Mesothelial cell of epicardium (in vitro differentiated cells): ENCODE results near the gene CLASP1. TPM values are rescaled to one million over a fixed set of nuclear protein-coding genes. Genes with fewer than 3 reads are reported as not detected.
"Not testable (repeated sequence)": the region's sequence is repeated elsewhere in the genome, so short reads cannot be mapped to it uniquely, and the experiment has no call there.

Experiments used
- DNase-seq, 2 experiments: peaks; one replicate each; pipeline ENCODE4 v3.0.0; 2021; ENCODE audit warnings: low spot score in 2 of 2; ENCODE audit not compliant: unreplicated experiment in 2 of 2
- H3K27ac Mint-ChIP-seq: 2 replicates; pipeline ENCODE4 v1.8.0; 2021; ENCODE audit warnings: mixed read lengths
- H3K27me3 Mint-ChIP-seq: 2 replicates; pipeline ENCODE4 v1.8.0; 2021; ENCODE audit warnings: low read depth, mixed read lengths
- H3K36me3 Mint-ChIP-seq: 2 replicates; pipeline ENCODE4 v1.8.0; 2021; ENCODE audit warnings: mixed read lengths
- H3K4me1 Mint-ChIP-seq: 2 replicates; pipeline ENCODE4 v1.8.0; 2021; ENCODE audit warnings: mixed read lengths
- H3K4me3 Mint-ChIP-seq: 2 replicates; pipeline ENCODE4 v1.8.0; 2021; ENCODE audit warnings: mild to moderate bottlenecking, moderate library complexity, mixed read lengths
- H3K9me3 Mint-ChIP-seq: 2 replicates; pipeline ENCODE4 v1.8.0; 2021; ENCODE audit warnings: mixed read lengths
- CTCF ChIP-seq: fragments of 200-600 bp; sonication (generic); IDR thresholded peaks from one replicate; pipeline ENCODE4 v1.5.0; 2021; ENCODE audit warnings: antibody characterized with exemption; ENCODE audit not compliant: unreplicated experiment
- total RNA-seq: library from RNA; stranded (reverse); gene quantifications from 3 replicates; pipeline ENCODE4 v1.2.1, GENCODE V29; 2021

The CLASP1 gene
- total RNA-seq, 1 donor from 2014 or later = 99.8 TPM

GRCh38 chr2:121451398-121451797, 197.9 kb downstream of the CLASP1 start:
- Mint-ChIP-seq H3K4me1 (no peaks in the 10 kb centered on the region), H3K27ac (no peak overlapping the region), H3K4me3 (no peak overlapping the region), H3K36me3 (peaks cover 50% of the 10 kb centered on the region), H3K9me3 (no peaks in the 10 kb centered on the region), H3K27me3 (no peaks in the 10 kb centered on the region)
- no peak for TF ChIP-seq CTCF
- DNase-seq = no peak

GRCh38 chr2:121450301-121450700, 199.0 kb downstream of the CLASP1 start:
- Mint-ChIP-seq H3K27ac (no peak overlapping the region), H3K36me3 (peaks cover 49% of the 10 kb centered on the region), H3K9me3 (no peaks in the 10 kb centered on the region), H3K4me3 (no peak overlapping the region), H3K27me3 (no peaks in the 10 kb centered on the region), H3K4me1 (no peaks in the 10 kb centered on the region)
- no peak for DNase-seq
- TF ChIP-seq CTCF = no peak

GRCh38 chr2:121446647-121447241, 202.5 kb downstream of the CLASP1 start:
- Mint-ChIP-seq H3K9me3 (no peaks in the 10 kb centered on the region), H3K36me3 (peaks cover 49% of the 10 kb centered on the region), H3K27me3 (no peaks in the 10 kb centered on the region), H3K4me1 (no peaks in the 10 kb centered on the region), H3K27ac (no peak overlapping the region), H3K4me3 (no peak overlapping the region)
- TF ChIP-seq CTCF = no peak
- no peak for DNase-seq

- H3K27ac Mint-ChIP-seq = peak overlapping the region; percentile 47
- TF ChIP-seq CTCF = no peak
- H3K27me3 Mint-ChIP-seq = no peaks in the 10 kb centered on the region
- H3K4me1 Mint-ChIP-seq = no peaks in the 10 kb centered on the region
- H3K4me3 Mint-ChIP-seq = no peak overlapping the region
- H3K36me3 Mint-ChIP-seq = peaks cover 52% of the 10 kb centered on the region
- no peaks in the 10 kb centered on the region for H3K9me3 Mint-ChIP-seq
- no peak for DNase-seq
Measured at GRCh38 chr2:121442889-121443288, 206.4 kb downstream of the CLASP1 start.

GRCh38 chr2:121438290-121438689, 211.0 kb downstream of the CLASP1 start:
- H3K9me3 Mint-ChIP-seq, H3K4me1 Mint-ChIP-seq, DNase-seq, H3K27ac Mint-ChIP-seq, H3K27me3 Mint-ChIP-seq, H3K4me3 Mint-ChIP-seq: not testable (repeated sequence)
- H3K36me3 Mint-ChIP-seq = peaks cover 33% of the 10 kb centered on the region

- Mint-ChIP-seq H3K27me3 (no peaks in the 10 kb centered on the region), H3K9me3 (no peaks in the 10 kb centered on the region), H3K4me3 (no peak overlapping the region), H3K36me3 (peaks cover 32% of the 10 kb centered on the region), H3K27ac (peak overlapping the region; percentile 3), H3K4me1 (no peaks in the 10 kb centered on the region)
- TF ChIP-seq CTCF = no peak
- DNase-seq = no peak
Measured at GRCh38 chr2:121436918-121437317, 212.3 kb downstream of the CLASP1 start.
